Measurements from ENCODE around the gene CA7. TPM values are rescaled to one million over a fixed set of nuclear protein-coding genes. Genes with fewer than 3 reads are reported as not detected.

The CA7 gene
- total and polyA plus RNA-seq, 4 donors = not detected

- Histone ChIP-seq H3K27ac (ENCODE audit: low read depth in 1 of 2, low read length in 2 of 2) (no peak overlapping the region), H3K9me3 (ENCODE audit: control insufficient read depth in 4 of 4, low read length in 3 of 4) (no peaks in the 10 kb centered on the region), H3K9ac (ENCODE audit: low read depth in 1 of 2, low read length in 2 of 2) (no peak overlapping the region), H3K4me3 (ENCODE audit: low read depth in 1 of 3, low read length in 3 of 3) (no peak overlapping the region), H3K4me1 (ENCODE audit: control insufficient read depth in 4 of 4, insufficient read depth in 4 of 4, low read length in 3 of 4) (peaks cover 6 to 22% (median 17%) of the 10 kb centered on the region in 4 donors), H3K27me3 (ENCODE audit: control insufficient read depth in 4 of 4, insufficient read depth in 4 of 4, low read length in 3 of 4) (no peaks in the 10 kb centered on the region), H3K36me3 (ENCODE audit: control insufficient read depth in 4 of 4, insufficient read depth in 3 of 4, low read depth in 1 of 4, low read length in 3 of 4) (no peaks in the 10 kb centered on the region)
- DNase-seq (ENCODE audit: low spot score) = no peak
- 86% methylated on average over 10 of the region's 10 CpGs for WGBS
- TF ChIP-seq HNF4G (IDR thresholded peaks at IDR 0.05) (no peak), ZBTB33 (IDR thresholded peaks at IDR 0.05) (no peak), JUND (IDR thresholded peaks at IDR 0.05) (no peak), RAD21 (IDR thresholded peaks at IDR 0.05) (no peak), YY1 (IDR thresholded peaks at IDR 0.05) (no peak), NR2F2 (IDR thresholded peaks at IDR 0.05) (no peak)
- TF ChIP-seq, protein P1, sequence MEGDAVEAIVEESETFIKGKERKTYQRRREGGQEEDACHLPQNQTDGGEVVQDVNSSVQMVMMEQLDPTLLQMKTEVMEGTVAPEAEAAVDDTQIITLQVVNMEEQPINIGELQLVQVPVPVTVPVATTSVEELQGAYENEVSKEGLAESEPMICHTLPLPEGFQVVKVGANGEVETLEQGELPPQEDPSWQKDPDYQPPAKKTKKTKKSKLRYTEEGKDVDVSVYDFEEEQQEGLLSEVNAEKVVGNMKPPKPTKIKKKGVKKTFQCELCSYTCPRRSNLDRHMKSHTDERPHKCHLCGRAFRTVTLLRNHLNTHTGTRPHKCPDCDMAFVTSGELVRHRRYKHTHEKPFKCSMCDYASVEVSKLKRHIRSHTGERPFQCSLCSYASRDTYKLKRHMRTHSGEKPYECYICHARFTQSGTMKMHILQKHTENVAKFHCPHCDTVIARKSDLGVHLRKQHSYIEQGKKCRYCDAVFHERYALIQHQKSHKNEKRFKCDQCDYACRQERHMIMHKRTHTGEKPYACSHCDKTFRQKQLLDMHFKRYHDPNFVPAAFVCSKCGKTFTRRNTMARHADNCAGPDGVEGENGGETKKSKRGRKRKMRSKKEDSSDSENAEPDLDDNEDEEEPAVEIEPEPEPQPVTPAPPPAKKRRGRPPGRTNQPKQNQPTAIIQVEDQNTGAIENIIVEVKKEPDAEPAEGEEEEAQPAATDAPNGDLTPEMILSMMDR (IDR thresholded peaks at IDR 0.05; ENCODE audit: low read depth, low read length, missing input control) = no peak
- TF ChIP-seq, protein P2, sequence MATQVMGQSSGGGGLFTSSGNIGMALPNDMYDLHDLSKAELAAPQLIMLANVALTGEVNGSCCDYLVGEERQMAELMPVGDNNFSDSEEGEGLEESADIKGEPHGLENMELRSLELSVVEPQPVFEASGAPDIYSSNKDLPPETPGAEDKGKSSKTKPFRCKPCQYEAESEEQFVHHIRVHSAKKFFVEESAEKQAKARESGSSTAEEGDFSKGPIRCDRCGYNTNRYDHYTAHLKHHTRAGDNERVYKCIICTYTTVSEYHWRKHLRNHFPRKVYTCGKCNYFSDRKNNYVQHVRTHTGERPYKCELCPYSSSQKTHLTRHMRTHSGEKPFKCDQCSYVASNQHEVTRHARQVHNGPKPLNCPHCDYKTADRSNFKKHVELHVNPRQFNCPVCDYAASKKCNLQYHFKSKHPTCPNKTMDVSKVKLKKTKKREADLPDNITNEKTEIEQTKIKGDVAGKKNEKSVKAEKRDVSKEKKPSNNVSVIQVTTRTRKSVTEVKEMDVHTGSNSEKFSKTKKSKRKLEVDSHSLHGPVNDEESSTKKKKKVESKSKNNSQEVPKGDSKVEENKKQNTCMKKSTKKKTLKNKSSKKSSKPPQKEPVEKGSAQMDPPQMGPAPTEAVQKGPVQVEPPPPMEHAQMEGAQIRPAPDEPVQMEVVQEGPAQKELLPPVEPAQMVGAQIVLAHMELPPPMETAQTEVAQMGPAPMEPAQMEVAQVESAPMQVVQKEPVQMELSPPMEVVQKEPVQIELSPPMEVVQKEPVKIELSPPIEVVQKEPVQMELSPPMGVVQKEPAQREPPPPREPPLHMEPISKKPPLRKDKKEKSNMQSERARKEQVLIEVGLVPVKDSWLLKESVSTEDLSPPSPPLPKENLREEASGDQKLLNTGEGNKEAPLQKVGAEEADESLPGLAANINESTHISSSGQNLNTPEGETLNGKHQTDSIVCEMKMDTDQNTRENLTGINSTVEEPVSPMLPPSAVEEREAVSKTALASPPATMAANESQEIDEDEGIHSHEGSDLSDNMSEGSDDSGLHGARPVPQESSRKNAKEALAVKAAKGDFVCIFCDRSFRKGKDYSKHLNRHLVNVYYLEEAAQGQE (IDR thresholded peaks at IDR 0.05) = no peak
These were observed 57.4 kb downstream of the CA7 start for GRCh38 chr16:66901626-66902025.

GRCh38 chr16:66902648-66903543 lies 58.7 kb downstream of the CA7 start:
- no peak overlapping the region for H3K4me3 ChIP-seq (ENCODE audit: low read depth in 1 of 3, low read length in 3 of 3)
- no peaks in the 10 kb centered on the region for H3K36me3 ChIP-seq (ENCODE audit: control insufficient read depth in 4 of 4, insufficient read depth in 3 of 4, low read depth in 1 of 4, low read length in 3 of 4)
- no peaks in the 10 kb centered on the region for H3K9me3 ChIP-seq (ENCODE audit: control insufficient read depth in 4 of 4, low read length in 3 of 4)
- no peak overlapping the region for H3K9ac ChIP-seq (ENCODE audit: low read depth in 1 of 2, low read length in 2 of 2)
- H3K27ac ChIP-seq (ENCODE audit: low read depth in 1 of 2, low read length in 2 of 2) = no peak overlapping the region
- peaks cover 6 to 22% (median 17%) of the 10 kb centered on the region in 4 donors for H3K4me1 ChIP-seq (ENCODE audit: control insufficient read depth in 4 of 4, insufficient read depth in 4 of 4, low read length in 3 of 4)
- DNase-seq (ENCODE audit: low spot score) = no peak
- no peaks in the 10 kb centered on the region for H3K27me3 ChIP-seq (ENCODE audit: control insufficient read depth in 4 of 4, insufficient read depth in 4 of 4, low read length in 3 of 4)
- 84% methylated on average over 14 of the region's 14 CpGs for WGBS
- TF ChIP-seq RAD21 (IDR thresholded peaks at IDR 0.05) (no peak), ATF3 (IDR thresholded peaks at IDR 0.05) (no peak), RXRA (IDR thresholded peaks at IDR 0.05) (no peak), YY1 (IDR thresholded peaks at IDR 0.05) (no peak), SP1 (IDR thresholded peaks at IDR 0.05) (no peak), TAF1 (conservative IDR thresholded peaks at IDR 0.05) (no peak), NR2F2 (IDR thresholded peaks at IDR 0.05) (no peak), GABPA (IDR thresholded peaks at IDR 0.05 in 1 of 2, conservative IDR thresholded peaks at IDR 0.05 in 1 of 2) (no peak), FOXA1 (IDR thresholded peaks at IDR 0.05) (no peak), HNF4A (conservative IDR thresholded peaks at IDR 0.05) (no peak), MAX (IDR thresholded peaks at IDR 0.05) (no peak), FOXA2 (IDR thresholded peaks at IDR 0.05) (no peak)
- TF ChIP-seq, protein P2 (IDR thresholded peaks at IDR 0.05) = no peak
- TF ChIP-seq, protein P1 (IDR thresholded peaks at IDR 0.05; ENCODE audit: low read depth, low read length, missing input control) = no peak
